SJSA1 (cell line): ENCODE measurements around the gene ZNF184. TPM values are rescaled to one million over a fixed set of nuclear protein-coding genes. Genes with fewer than 3 reads are reported as not detected.

ENCODE experiments used
- DNase-seq, 2 experiments: peaks; one replicate each; pipeline ENCODE4 v3.0.0-alpha.2; 2015 to 2020; ENCODE audit warnings: low spot score in 2 of 2, low read depth in 1 of 2
- H3K27ac ChIP-seq: fragments of 250-450 bp; sonication (Bioruptor Pico); 2 replicates; pipeline ENCODE4 v1.5.1; 2020; ENCODE audit warnings: mild to moderate bottlenecking, moderate library complexity
- H3K27me3 ChIP-seq: fragments of 250-450 bp; sonication (Bioruptor Pico); replicated peaks from 2 replicates; pipeline ENCODE4 v1.5.1; 2020; ENCODE audit warnings: mild to moderate bottlenecking, moderate library complexity
- H3K36me3 ChIP-seq: fragments of 250-450 bp; sonication (Bioruptor Pico); 2 replicates; pipeline ENCODE4 v1.5.1; 2020; ENCODE audit warnings: mild to moderate bottlenecking
- H3K4me1 ChIP-seq: fragments of 250-450 bp; sonication (Bioruptor Pico); replicated peaks from 2 replicates; pipeline ENCODE4 v1.6.1; 2021; ENCODE audit warnings: mild to moderate bottlenecking
- H3K4me3 ChIP-seq: fragments of 250-450 bp; sonication (Bioruptor Pico); 2 replicates; pipeline ENCODE4 v1.5.1; 2020; ENCODE audit warnings: mild to moderate bottlenecking
- H3K9me3 ChIP-seq: fragments of 250-450 bp; sonication (Bioruptor Pico); replicated peaks from 2 replicates; pipeline ENCODE4 v1.5.1; 2020; ENCODE audit warnings: mild to moderate bottlenecking
- total RNA-seq: library from RNA; depleted of rRNA; stranded (reverse); fragments of >200 nt; shearing (Covaris generic); gene quantifications from 2 replicates; pipeline ENCODE4 v1.2.3, GENCODE V29; 2014

ZNF184 gene
- total RNA-seq, 1 experiment from 2014 or later: 10.3 TPM

DNA sequence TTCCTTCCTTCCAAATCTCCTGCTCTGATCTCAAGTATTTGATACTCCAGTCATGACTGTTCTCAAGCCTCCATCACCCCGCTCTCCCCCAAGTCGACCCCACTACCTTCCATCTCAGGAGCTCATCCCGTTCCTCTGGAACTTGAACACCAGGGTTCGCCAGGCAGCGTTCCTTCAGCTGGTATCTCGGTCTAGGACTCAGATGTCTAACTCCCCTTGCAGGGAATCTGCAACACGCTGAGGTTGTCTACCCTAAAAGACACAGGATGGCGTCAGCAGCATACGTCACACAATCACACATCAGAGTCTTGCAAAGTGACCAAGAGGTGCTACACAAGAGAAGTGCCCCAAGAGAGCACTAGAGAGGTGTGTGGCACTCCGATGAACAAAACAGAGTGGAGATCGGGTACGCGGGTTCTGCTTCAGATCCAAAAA lies 706 bp downstream of the ZNF184 start:
- Histone ChIP-seq H3K27ac (peak overlapping the region; percentile 82), H3K27me3 (no peaks in the 10 kb centered on the region), H3K4me3 (peak overlapping the region; percentile 55), H3K4me1 (peaks cover 7% of the 10 kb centered on the region; the same call in 1 of the 2 replicates), H3K9me3 (no peaks in the 10 kb centered on the region), H3K36me3 (peaks cover 33% of the 10 kb centered on the region)
- DNase-seq: peak in 1 of 2 experiments; percentile 63

DNA sequence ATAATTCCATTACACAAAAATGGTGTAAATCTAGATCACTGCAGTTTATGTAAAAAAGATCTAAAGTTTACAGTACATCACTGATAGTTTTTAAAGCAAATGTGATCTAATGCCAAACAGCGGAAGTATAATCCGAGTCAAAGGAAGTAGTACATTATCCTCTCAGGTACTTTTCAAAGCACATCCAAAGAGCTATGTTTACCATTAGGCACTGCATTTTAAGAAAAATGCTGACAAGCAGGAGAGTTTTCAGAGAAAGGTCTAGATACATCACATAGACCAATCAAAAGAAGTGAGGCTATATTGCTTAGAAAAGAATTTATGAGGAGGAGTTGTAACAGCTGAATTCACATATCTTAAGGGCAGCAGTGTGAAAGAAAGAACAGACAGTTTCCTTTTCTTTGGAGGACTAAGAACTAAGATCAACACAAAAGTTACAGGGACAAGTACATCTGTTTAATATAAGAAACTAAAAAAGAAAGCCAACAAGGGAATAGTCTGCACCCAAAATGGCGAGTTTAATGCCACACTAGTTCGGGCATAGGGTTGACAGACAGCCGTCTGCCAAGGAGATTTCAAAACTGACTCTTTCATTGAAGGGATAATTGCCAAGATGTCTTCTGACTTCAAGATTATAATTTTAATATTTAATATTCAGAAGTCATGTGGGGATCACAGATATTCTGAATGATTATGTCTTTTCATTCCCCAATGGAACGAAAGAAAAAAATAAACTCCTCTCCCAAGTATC lies 1.4 kb downstream of the ZNF184 start:
- Histone ChIP-seq H3K27ac (no peak overlapping the region), H3K36me3 (peaks cover 40% of the 10 kb centered on the region), H3K4me1 (peaks cover 7% of the 10 kb centered on the region; the same call in 1 of the 2 replicates), H3K4me3 (peak overlapping the region; percentile 55), H3K27me3 (no peaks in the 10 kb centered on the region), H3K9me3 (no peaks in the 10 kb centered on the region)
- no peak for DNase-seq

- H3K4me1 ChIP-seq: peaks cover 7% of the 10 kb centered on the region; the same call in 1 of the 2 replicates
- no peak overlapping the region for H3K27ac ChIP-seq
- H3K36me3 ChIP-seq: peaks cover 50% of the 10 kb centered on the region
- H3K27me3 ChIP-seq: no peaks in the 10 kb centered on the region
- H3K4me3 ChIP-seq: no peak overlapping the region
- no peaks in the 10 kb centered on the region for H3K9me3 ChIP-seq
- no peak for DNase-seq
These were observed 2.9 kb downstream of the ZNF184 start for GRCh38 chr6:27470023-27470422.

DNA sequence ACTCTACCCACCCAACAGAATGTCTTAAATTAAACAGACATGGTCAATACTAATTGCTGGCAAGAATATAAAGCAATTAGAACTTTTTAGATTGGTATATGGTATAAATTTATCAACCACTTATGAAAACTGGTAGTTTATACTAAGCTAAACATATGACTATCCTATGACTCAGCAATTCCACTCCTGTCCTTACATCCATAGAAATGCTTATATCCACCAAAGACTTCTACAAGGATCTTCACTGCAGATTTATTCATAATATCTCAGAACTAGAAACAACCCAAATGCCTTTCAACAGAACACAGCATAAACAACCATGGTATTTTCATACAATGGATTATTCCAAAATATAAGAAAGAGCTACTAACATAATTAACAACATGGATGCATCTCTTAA lies 4.6 kb downstream of the ZNF184 start:
- Histone ChIP-seq H3K4me1 (peaks cover 7% of the 10 kb centered on the region; the same call in 1 of the 2 replicates), H3K27me3 (no peaks in the 10 kb centered on the region), H3K36me3 (peaks cover 58% of the 10 kb centered on the region), H3K27ac (no peak overlapping the region), H3K9me3 (no peaks in the 10 kb centered on the region), H3K4me3 (no peak overlapping the region)
- DNase-seq: no peak

DNA sequence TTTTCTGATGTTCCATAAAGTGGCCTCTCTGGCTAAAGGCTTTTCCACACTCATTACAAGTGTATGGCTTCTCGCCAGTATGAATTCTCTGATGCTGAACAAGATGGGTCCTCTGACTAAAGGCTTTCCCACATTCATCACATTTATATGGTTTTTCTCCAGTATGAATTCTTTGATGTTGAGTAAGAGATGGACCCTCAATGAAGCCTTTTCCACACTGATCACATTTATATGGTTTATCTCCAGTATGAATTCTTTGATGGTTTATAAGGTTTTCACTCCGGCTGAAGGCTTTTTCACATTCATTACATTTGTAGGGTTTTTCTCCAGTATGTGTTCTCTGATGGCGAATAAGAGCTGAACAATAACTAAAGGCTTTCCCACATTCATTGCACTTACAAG lies 20.4 kb downstream of the ZNF184 start:
- Histone ChIP-seq H3K9me3 (peaks cover 43% of the 10 kb centered on the region), H3K4me1 (no peaks in the 10 kb centered on the region), H3K27me3 (no peaks in the 10 kb centered on the region), H3K36me3 (peaks cover 94% of the 10 kb centered on the region), H3K4me3 (no peak overlapping the region), H3K27ac (no peak overlapping the region)
- peak in 1 of 2 experiments; percentile 2 for DNase-seq

DNA sequence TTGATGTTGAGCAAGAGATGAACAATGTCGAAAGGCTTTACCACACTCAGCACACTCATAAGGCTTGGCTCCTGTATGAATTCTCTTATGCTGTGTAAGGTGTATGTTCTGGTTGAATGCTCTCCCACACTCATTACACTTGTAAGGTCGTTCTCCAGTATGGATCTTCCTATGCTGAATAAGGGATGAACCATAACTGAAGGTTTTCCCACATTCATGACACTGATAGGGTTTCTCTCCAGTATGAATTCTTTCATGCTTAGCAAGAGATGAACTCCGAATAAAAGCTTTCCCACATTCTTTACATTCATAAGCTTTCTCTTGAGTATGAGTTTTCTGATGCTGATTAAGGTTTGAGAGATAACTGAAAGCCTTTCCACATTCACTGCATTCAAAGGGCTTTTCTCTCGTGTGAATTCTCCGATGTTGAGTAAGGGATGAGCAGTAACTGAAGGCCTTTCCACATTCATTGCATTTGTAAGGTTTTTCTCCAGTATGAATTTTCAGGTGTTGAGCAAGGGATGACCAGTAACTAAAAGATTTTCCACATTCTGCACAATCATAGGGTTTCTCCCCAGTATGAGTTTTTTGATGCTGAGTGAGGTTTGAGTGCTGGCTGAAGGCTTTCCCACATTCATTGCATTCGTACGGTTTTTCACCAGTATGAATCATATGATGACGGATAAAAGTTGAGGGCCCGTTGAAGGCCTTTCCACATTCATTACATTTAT lies 21.1 kb downstream of the ZNF184 start:
- H3K27me3 ChIP-seq: no peaks in the 10 kb centered on the region
- no peak overlapping the region for H3K4me3 ChIP-seq
- no peaks in the 10 kb centered on the region for H3K4me1 ChIP-seq
- H3K9me3 ChIP-seq: peaks cover 37% of the 10 kb centered on the region
- H3K36me3 ChIP-seq: peaks cover 87% of the 10 kb centered on the region
- DNase-seq: peak in 1 of 2 experiments; percentile 1
- no peak overlapping the region for H3K27ac ChIP-seq

GRCh38 chr6:27448456-27448855 lies 24.4 kb downstream of the ZNF184 start:
- no peak for DNase-seq
- H3K27me3 ChIP-seq: no peaks in the 10 kb centered on the region
- no peak overlapping the region for H3K4me3 ChIP-seq
- H3K9me3 ChIP-seq: peaks cover 30% of the 10 kb centered on the region
- no peaks in the 10 kb centered on the region for H3K4me1 ChIP-seq
- H3K36me3 ChIP-seq: peaks cover 54% of the 10 kb centered on the region
- no peak overlapping the region for H3K27ac ChIP-seq

- H3K4me3 ChIP-seq: no peak overlapping the region
- H3K9me3 ChIP-seq: peaks cover 9% of the 10 kb centered on the region; the same call in 1 of the 2 replicates
- no peak for DNase-seq
- H3K36me3 ChIP-seq: 0 out of 2 replicates have a peak, but pooled peaks cover 1% of the 10 kb centered on the region
- no peaks in the 10 kb centered on the region for H3K4me1 ChIP-seq
- H3K27ac ChIP-seq: no peak overlapping the region
- H3K27me3 ChIP-seq: no peaks in the 10 kb centered on the region
These were observed 30.0 kb downstream of the ZNF184 start for GRCh38 chr6:27442932-27443331.

GRCh38 chr6:27441001-27441400 lies 31.9 kb downstream of the ZNF184 start:
- Histone ChIP-seq H3K27ac (no peak overlapping the region), H3K4me3 (no peak overlapping the region), H3K9me3 (peaks cover 8% of the 10 kb centered on the region; the same call in 1 of the 2 replicates), H3K36me3 (no peaks in the 10 kb centered on the region), H3K27me3 (no peaks in the 10 kb centered on the region), H3K4me1 (no peaks in the 10 kb centered on the region)
- no peak for DNase-seq

DNA sequence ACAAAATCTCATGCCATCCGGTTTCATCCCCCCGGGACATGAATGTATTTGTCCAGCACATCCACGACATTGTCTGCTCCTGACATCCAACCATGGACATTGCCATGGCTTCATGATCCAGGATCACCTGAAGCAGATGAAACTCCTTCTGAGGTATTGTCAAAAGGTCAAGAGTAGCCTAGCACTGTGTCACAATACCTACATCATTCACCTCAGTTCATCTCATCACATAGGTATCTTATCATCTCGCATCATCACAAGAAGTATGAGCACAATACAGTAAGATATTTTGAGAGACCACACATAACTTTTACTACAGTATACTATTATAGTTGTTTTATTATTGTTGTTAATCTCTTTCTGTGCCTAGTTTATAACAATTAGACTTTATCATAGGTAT lies 33.5 kb downstream of the ZNF184 start:
- Histone ChIP-seq H3K27me3 (no peaks in the 10 kb centered on the region), H3K9me3 (peaks cover 8% of the 10 kb centered on the region; the same call in 1 of the 2 replicates), H3K4me3 (no peak overlapping the region), H3K36me3 (no peaks in the 10 kb centered on the region), H3K27ac (no peak overlapping the region), H3K4me1 (no peaks in the 10 kb centered on the region)
- no peak for DNase-seq

DNA sequence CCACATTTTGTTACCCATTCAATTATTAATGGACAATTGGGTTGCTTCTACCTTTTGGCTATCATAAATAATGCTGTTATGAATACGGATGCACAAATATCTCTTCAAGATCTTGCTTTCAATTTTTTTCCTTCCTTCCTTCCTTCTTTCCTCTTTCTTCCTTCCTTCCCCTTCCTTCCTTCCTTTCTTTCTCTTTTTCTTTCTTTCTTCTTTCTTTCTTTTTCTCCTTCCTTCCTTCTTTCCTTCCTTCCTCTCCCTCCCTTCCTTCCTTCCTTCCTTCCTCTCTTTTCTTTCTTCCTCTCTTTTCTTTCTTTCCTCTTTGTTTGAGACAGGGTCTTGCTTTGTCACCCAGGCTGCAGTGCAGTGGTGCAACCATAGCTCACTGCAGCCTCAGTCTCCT lies 39.2 kb downstream of the ZNF184 start:
- H3K27me3 ChIP-seq: no peaks in the 10 kb centered on the region
- H3K4me1 ChIP-seq: no peaks in the 10 kb centered on the region
- no peak overlapping the region for H3K4me3 ChIP-seq
- H3K36me3 ChIP-seq: no peaks in the 10 kb centered on the region
- H3K27ac ChIP-seq: no peak overlapping the region
- no peak for DNase-seq
- H3K9me3 ChIP-seq: peaks cover 7% of the 10 kb centered on the region; the same call in 1 of the 2 replicates

DNA sequence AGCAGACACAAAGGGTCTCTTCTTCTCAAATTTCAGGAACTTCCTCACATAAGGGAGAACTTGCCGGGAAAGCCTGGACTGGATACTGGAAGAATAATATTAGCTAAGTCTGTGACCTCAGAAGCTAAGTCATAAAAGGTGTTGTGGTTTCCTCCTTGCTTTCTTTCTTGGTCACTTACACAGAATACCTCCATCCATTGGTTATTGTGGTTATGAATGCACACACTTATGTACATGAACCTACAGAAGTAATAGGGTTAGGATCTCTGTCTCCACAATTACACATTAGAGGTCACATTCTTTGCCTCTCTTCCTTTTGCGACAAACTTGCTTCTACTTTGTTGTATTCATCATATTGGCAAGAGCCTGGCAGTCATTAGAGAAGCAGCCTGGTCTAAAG lies 43.9 kb downstream of the ZNF184 start:
- Histone ChIP-seq H3K27me3 (no peaks in the 10 kb centered on the region), H3K9me3 (peaks cover 5% of the 10 kb centered on the region; the same call in 1 of the 2 replicates), H3K27ac (no peak overlapping the region), H3K36me3 (no peaks in the 10 kb centered on the region), H3K4me1 (no peaks in the 10 kb centered on the region), H3K4me3 (no peak overlapping the region)
- no peak for DNase-seq

DNA sequence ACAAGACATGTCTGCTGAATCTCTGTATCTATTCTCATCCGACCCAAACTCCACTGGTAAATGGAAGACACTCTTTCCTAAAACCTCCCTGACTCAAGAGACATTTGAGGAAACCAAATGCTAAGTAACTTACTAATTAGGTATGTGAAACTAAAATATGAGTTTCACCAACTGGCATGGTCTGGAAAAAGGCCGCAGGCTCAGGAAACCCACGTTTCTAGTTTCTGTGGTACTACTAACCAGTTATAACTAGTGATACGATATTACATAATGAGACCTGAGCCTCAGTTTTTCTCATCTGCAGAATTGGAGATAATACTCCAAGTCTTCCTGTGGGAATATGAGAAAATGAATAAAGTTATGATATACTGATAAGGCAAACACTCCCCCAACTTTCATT lies 44.4 kb downstream of the ZNF184 start:
- DNase-seq: no peak
- no peaks in the 10 kb centered on the region for H3K4me1 ChIP-seq
- H3K27me3 ChIP-seq: no peaks in the 10 kb centered on the region
- no peak overlapping the region for H3K27ac ChIP-seq
- no peaks in the 10 kb centered on the region for H3K36me3 ChIP-seq
- peaks cover 5% of the 10 kb centered on the region; the same call in 1 of the 2 replicates for H3K9me3 ChIP-seq
- H3K4me3 ChIP-seq: no peak overlapping the region

DNA sequence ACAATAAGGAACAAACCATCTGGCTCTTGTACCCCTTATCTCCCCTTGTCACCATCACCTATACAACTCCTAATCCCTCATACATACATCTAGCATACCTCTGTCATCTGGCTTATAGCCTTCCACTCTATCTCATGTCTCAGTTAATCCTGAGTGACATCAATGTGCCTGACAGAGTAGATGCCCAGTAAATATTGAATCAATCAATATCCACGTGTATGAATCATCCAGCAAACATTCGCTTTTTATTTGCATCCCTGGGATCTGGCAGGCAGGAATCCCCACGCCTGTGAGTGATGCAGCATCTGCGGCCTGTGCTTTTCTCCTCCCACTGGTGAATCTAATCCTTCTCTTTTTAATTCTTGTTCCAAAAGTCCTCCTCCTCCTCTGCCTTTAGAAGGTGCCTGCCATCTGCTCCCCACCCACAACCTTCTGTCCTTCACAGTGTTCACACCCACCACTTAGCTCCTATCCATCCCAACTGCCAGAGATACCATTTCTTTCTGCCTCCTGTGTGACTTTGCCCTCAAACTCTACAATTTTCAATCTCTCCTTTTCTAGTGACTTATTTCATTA lies 46.8 kb downstream of the ZNF184 start:
- DNase-seq: no peak

More for the DNA sequence above, 46.8 kb downstream of the ZNF184 start:
- Histone ChIP-seq H3K36me3 (no peaks in the 10 kb centered on the region), H3K4me3 (no peak overlapping the region), H3K4me1 (no peaks in the 10 kb centered on the region), H3K9me3 (peaks cover 5% of the 10 kb centered on the region), H3K27me3 (no peaks in the 10 kb centered on the region), H3K27ac (no peak overlapping the region)
